Peyer's patch (tissue), 4 donors: Measurements from ENCODE around the gene CLCNKB. TPM values are rescaled to one million over a fixed set of nuclear protein-coding genes. Genes with fewer than 3 reads are reported as not detected.
"Not testable (repeated sequence)": the region's sequence is repeated elsewhere in the genome, so short reads cannot be mapped to it uniquely, and the experiment has no call there.

Source experiments
- DNase-seq, 3 donors: peaks; one replicate each; pipeline ENCODE4 v3.0.0-alpha.2; 2017 to 2019
- H3K27ac ChIP-seq, 4 donors: fragments of 200-600 bp; sonication (generic); one replicate each; pipeline ENCODE4 v1.5.1; 2016 to 2019
- H3K27me3 ChIP-seq, 2 donors: fragments of 200-600 bp; sonication (generic); one replicate each; pipeline ENCODE4 v1.5.1; 2019
- H3K36me3 ChIP-seq, 3 donors: fragments of 200-600 bp; sonication (generic); one replicate each; pipeline ENCODE4 v1.5.1; 2016 to 2019
- H3K4me1 ChIP-seq, 4 donors: fragments of 200-600 bp; sonication (generic); one replicate each; pipeline ENCODE4 v1.5.1; 2016 to 2019
- H3K4me3 ChIP-seq, 4 donors: fragments of 200-600 bp; sonication (generic); 1 replicate in 3 of 4; 2 replicates in 1 of 4; pipeline ENCODE4 v1.5.1; 2016 to 2019; ENCODE audit warnings: mild to moderate bottlenecking in 1 of 4
- H3K9me3 ChIP-seq, 4 donors: fragments of 200-600 bp; sonication (generic); one replicate each; pipeline ENCODE4 v1.5.1; 2016 to 2019; ENCODE audit warnings: mild to moderate bottlenecking in 1 of 4
- POLR2A ChIP-seq, 2 donors: fragments of 450-650 bp; IDR thresholded peaks; one replicate each; pipeline ENCODE4 v1.5.1; 2017; ENCODE audit warnings: antibody characterized with exemption in 2 of 2, mild to moderate bottlenecking in 2 of 2, moderate library complexity in 2 of 2
- total RNA-seq, 4 donors: library from RNA; depleted of rRNA; stranded (reverse); fragments of >200 nt; gene quantifications; one replicate each; pipeline ENCODE4 v1.1.0, GENCODE V29; 2016
- TF ChIP-seq, protein P1 (sequence below), 6 experiments: fragments of 450-650 bp in 4 of 6; fragments of 200-600 bp in 2 of 6; sonication (generic) in 1 of 6; IDR thresholded peaks; one replicate each; pipeline ENCODE4 v1.5.1; 2017 to 2019; ENCODE audit warnings: antibody characterized with exemption in 6 of 6, mild to moderate bottlenecking in 3 of 6, moderate library complexity in 1 of 6

The CLCNKB gene
- total RNA-seq, 4 donors from 2014 or later = not detected

DNA sequence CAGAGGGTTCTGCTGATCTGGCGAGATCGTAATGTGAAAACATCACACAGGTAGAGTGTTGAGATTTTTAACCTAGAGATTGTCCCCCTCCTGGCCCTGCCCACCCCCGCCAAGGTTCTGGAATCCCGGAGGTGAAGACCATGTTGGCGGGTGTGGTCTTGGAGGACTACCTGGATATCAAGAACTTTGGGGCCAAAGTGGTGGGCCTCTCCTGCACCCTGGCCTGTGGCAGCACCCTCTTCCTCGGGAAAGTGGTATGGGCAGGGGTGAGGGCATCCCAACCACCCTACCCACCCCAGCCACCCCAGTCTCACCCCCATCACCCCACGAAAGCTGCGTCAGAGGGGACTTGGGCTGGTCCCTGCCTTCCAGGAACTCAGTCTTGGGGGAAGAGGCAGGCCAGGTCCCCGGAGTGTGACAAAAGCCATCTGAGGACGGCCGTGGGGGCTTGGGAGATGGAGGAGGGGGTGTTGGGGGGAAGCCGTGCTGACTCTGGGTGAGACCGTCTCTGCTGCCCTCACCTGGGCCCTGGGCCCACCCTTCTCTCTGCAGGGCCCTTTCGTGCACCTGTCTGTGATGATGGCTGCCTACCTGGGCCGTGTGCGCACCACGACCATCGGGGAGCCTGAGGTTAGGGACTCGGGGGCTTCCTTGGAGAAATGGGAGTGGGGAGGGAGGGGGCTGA, 4.4 kb downstream of the CLCNKB start:
- Histone ChIP-seq H3K4me3 (peak overlapping the region in 1 of 4 donors; percentile 26), H3K27ac (no peak overlapping the region), H3K9me3 (no peaks in the 10 kb centered on the region), H3K36me3 (no peaks in the 10 kb centered on the region), H3K4me1 (peaks cover 0 to 6% (median 2%) of the 10 kb centered on the region in 4 donors), H3K27me3 (no peaks in the 10 kb centered on the region)
- TF ChIP-seq, protein P1, sequence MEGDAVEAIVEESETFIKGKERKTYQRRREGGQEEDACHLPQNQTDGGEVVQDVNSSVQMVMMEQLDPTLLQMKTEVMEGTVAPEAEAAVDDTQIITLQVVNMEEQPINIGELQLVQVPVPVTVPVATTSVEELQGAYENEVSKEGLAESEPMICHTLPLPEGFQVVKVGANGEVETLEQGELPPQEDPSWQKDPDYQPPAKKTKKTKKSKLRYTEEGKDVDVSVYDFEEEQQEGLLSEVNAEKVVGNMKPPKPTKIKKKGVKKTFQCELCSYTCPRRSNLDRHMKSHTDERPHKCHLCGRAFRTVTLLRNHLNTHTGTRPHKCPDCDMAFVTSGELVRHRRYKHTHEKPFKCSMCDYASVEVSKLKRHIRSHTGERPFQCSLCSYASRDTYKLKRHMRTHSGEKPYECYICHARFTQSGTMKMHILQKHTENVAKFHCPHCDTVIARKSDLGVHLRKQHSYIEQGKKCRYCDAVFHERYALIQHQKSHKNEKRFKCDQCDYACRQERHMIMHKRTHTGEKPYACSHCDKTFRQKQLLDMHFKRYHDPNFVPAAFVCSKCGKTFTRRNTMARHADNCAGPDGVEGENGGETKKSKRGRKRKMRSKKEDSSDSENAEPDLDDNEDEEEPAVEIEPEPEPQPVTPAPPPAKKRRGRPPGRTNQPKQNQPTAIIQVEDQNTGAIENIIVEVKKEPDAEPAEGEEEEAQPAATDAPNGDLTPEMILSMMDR (IDR thresholded peaks at IDR 0.05) = no peak
- TF ChIP-seq POLR2A (IDR thresholded peaks at IDR 0.05) = no peak
- DNase-seq = no peak

DNA sequence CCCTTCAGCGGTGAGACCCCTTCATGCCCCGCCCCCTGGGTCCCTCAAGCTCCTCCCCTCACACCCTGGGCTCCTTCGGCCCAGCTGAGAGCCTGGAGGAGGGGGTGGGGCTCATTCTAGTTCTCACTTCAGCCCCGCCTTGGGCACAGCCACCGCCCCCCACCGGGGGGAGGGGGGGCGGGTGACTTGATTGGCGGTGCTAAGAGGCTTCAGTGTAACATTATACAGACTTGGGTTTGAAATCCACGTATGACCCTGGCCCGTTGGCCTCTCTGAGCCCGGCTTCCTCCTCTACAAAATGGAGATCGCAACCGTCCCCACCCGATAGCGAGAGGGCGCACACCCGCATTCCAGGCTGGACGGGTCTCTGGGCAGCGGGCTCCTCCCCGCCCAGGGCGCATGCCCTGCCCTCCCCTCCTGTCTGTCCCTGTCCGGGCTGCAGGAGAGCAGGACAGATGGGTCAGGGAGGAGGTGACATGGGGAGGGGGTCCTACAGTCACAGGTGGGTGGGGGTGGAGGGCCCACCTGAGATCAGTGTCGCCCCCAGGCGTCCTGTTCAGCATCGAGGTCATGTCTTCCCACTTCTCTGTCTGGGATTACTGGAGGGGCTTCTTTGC, 5.1 kb downstream of the CLCNKB start:
- Histone ChIP-seq H3K4me3 (peak overlapping the region in 3 of 4 donors; percentile 26 to 50 (median 30)), H3K36me3 (no peaks in the 10 kb centered on the region), H3K27ac (no peak overlapping the region), H3K4me1 (peaks cover 0 to 6% (median 2%) of the 10 kb centered on the region in 4 donors), H3K9me3 (no peaks in the 10 kb centered on the region), H3K27me3 (no peaks in the 10 kb centered on the region)
- no peak for DNase-seq
- TF ChIP-seq, protein P1 (IDR thresholded peaks at IDR 0.05) = no peak
- no peak for TF ChIP-seq POLR2A (IDR thresholded peaks at IDR 0.05)

DNA sequence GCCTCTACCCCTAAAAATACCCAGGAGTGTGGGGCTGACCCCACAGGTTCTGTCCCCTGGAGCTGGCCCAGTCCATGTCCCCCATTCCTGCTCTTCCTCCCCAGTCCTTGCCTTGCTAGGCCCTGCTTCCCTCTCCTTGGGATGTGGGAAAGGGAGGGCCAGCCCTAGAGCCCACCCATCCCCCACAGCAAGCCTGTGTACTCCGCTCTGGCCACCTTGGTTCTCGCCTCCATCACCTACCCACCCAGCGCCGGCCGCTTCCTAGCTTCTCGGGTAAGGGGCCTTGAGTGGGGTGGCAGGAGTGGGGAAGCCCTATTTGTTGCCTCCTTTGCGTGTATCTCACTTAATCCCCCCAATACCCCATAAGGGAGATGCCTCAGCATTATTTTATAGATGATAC, 6.7 kb downstream of the CLCNKB start:
- no peak for DNase-seq
- no peaks in the 10 kb centered on the region for H3K27me3 ChIP-seq
- no peak overlapping the region for H3K27ac ChIP-seq
- TF ChIP-seq POLR2A (IDR thresholded peaks at IDR 0.05) = no peak
- TF ChIP-seq, protein P1 (IDR thresholded peaks at IDR 0.05) = no peak
- H3K36me3 ChIP-seq = no peaks in the 10 kb centered on the region
- no peaks in the 10 kb centered on the region for H3K9me3 ChIP-seq
- no peak overlapping the region for H3K4me3 ChIP-seq
- H3K4me1 ChIP-seq = peaks cover 0 to 6% (median 2%) of the 10 kb centered on the region in 4 donors

DNA sequence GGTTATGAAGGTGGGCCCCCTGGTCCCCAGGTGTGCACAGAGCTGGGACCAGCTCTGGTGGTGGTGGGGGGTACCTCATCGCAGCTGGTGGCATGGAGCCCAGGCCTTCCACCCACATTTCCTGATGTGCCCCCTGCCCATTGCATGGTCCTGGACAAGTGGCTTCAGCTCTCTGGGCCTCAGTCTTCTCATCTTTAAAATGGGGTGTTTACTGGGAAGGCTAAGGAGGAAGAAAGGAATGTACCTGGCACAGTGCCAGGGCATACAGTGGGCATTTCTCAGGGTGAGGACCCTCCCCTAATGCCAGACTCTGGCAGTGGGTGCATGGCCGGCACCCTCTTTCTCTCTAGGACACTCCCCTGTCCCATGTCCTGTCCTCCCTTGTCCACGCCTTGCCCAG, 7.5 kb downstream of the CLCNKB start:
- Histone ChIP-seq H3K27me3 (no peaks in the 10 kb centered on the region), H3K36me3 (no peaks in the 10 kb centered on the region), H3K4me3 (no peak overlapping the region), H3K9me3 (no peaks in the 10 kb centered on the region), H3K4me1 (peaks cover 0 to 6% (median 2%) of the 10 kb centered on the region in 4 donors), H3K27ac (no peak overlapping the region)
- TF ChIP-seq, protein P1 (IDR thresholded peaks at IDR 0.05) = no peak
- TF ChIP-seq POLR2A (IDR thresholded peaks at IDR 0.05) = no peak
- no peak for DNase-seq

DNA sequence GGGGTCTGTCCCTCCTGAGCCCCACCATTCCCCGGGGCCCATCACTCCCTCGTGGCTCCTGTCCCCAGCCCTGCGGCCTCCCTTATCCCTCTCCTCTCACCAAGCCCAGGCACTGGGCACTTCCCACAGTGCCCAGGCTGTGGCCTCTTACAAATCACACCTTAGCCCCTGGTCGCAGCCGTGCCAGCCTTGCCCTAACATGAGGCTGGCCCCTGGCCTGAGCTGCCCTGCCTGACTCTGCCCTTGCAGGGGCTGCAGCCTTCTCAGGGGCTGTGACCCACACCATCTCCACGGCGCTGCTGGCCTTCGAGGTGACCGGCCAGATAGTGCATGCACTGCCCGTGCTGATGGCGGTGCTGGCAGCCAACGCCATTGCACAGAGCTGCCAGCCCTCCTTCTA, 8.4 kb downstream of the CLCNKB start:
- not testable (repeated sequence) for H3K36me3 ChIP-seq, DNase-seq, H3K27me3 ChIP-seq, H3K27ac ChIP-seq, H3K9me3 ChIP-seq, H3K4me3 ChIP-seq, H3K4me1 ChIP-seq

DNA sequence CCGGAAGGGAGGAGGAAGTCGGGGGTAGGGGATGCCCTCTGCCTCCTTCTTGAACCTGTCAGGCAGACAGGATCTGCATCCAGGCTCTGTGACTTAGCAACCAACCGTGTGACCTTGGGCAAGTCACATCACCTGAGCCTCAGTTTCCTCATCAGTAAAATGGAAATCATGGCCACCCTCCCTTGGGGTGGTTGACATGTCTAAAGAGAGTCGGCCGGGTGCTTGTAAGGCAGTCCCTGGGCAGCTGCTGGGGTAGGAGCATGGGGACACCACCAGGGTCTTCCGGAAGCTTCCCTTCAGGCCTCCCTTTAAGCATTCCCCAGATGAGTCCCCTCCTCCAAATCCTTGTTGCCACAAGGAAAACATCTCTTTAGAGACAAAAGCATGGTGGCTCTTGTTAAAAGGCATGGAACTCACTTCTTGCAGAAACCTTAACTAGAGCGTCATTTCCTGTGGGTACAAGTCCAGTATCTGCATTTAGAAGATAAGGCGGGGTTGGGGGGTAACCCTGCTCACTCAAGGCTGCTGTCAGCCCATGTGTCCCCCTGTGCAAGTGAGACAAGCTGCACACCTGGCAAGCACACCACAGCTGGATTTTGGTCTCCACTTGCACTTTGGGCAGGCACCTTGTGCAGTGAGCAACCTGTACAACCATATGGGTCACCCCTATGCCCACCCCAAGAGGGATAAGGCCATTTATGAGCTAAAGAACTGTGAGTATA, 10.4 kb downstream of the CLCNKB start:
- H3K36me3 ChIP-seq = no peaks in the 10 kb centered on the region
- peaks cover 0 to 3% (median under 1%) of the 10 kb centered on the region in 4 donors for H3K4me1 ChIP-seq
- no peaks in the 10 kb centered on the region for H3K9me3 ChIP-seq
- DNase-seq = no peak
- no peak overlapping the region for H3K27ac ChIP-seq
- H3K27me3 ChIP-seq = no peaks in the 10 kb centered on the region
- no peak overlapping the region for H3K4me3 ChIP-seq
- no peak for TF ChIP-seq POLR2A (IDR thresholded peaks at IDR 0.05)
- TF ChIP-seq, protein P1 (IDR thresholded peaks at IDR 0.05) = no peak
